K562 (cell line): ENCODE measurements around the gene TLCD1. TPM values are rescaled to one million over a fixed set of nuclear protein-coding genes. Genes with fewer than 3 reads are reported as not detected.

Experiments
- ATF1 ChIP-seq, 2 experiments: fragments of 450-650 bp in 1 of 2; IDR thresholded peaks; 2 replicates each; pipeline ENCODE4 v1.6.1; 2016; ENCODE audit warnings: missing compliant biosample characterization in 1 of 2, missing genetic modification characterization in 1 of 2
- COPS2 ChIP-seq: fragments of 450-650 bp; conservative IDR thresholded peaks from 2 replicates; pipeline ENCODE4 v1.6.1; 2016; ENCODE audit warnings: mild to moderate bottlenecking, moderate library complexity
- HMG20A ChIP-seq: fragments of 450-650 bp; formaldehyde crosslinking; conservative IDR thresholded peaks from 2 replicates; pipeline ENCODE4 v1.4.0; 2020; ENCODE audit warnings: mild to moderate bottlenecking, mixed read lengths
- KDM1A ChIP-seq, 2 experiments: fragments of 450-650 bp; IDR thresholded peaks; 2 replicates each; pipeline ENCODE4 v1.6.1; 2016; ENCODE audit warnings: mild to moderate bottlenecking in 2 of 2
- NELFE ChIP-seq: IDR thresholded peaks from 2 replicates; pipeline ENCODE4 v1.6.1; 2011; ENCODE audit warnings: mild to moderate bottlenecking; ENCODE audit not compliant: insufficient read depth, insufficient read length
- PML ChIP-seq: IDR thresholded peaks from 2 replicates; pipeline ENCODE4 v1.6.1; 2012; ENCODE audit warnings: low read length, inconsistent platforms
- RFX7 ChIP-seq: fragments of 250-450 bp; sonication (Bioruptor Pico); IDR thresholded peaks from 2 replicates; pipeline ENCODE4 v1.5.1; 2021; ENCODE audit warnings: mild to moderate bottlenecking
- ZNF143 ChIP-seq: sonication (generic); formaldehyde crosslinking; IDR thresholded peaks from 2 replicates; pipeline ENCODE4 v1.9.0; 2022; ENCODE audit warnings: mild to moderate bottlenecking, missing genetic modification reagents
- ZNF717 ChIP-seq: fragments of 250-450 bp; sonication (Bioruptor Pico); IDR thresholded peaks from 2 replicates; pipeline ENCODE4 v1.5.0; 2021
- polyA plus RNA-seq, 8 experiments: library from polyadenylated mRNA; depleted of rRNA in 4 of 8; stranded (reverse) in 5 of 8; unstranded in 3 of 8; fragments of >200 nt; fragmentation: Nextera tagmentation in 2 of 8; fragmentation: Illumina TruSeq in 1 of 8; extraction: Ambion mirVana in 2 of 8; extraction: Trizol in 1 of 8; gene quantifications; 2 replicates each; pipeline versions ENCODE4 v1.2.1 to v1.2.3, GENCODE V29; 2011 to 2014; ENCODE audit warnings: inconsistent platforms in 1 of 8, missing spikeins in 1 of 8
- total RNA-seq, 7 experiments: library from RNA; depleted of rRNA in 6 of 7; stranded (reverse); fragments of >200 nt in 6 of 7; fragmentation: Illumina TruSeq in 2 of 7; extraction: Trizol in 2 of 7; gene quantifications; 2 replicates each; pipeline versions ENCODE4 v1.2.1 to v1.2.3, GENCODE V29; 2011 to 2021; ENCODE audit warnings: low replicate concordance in 1 of 7
- TF ChIP-seq, protein P1 (sequence below): fragments of 250-450 bp; sonication (Bioruptor Pico); IDR thresholded peaks from 2 replicates; pipeline ENCODE4 v1.5.0; 2021; ENCODE audit warnings: mild to moderate bottlenecking, borderline replicate concordance
- TF ChIP-seq, protein P2 (sequence below): fragments of 450-650 bp; IDR thresholded peaks from 2 replicates; pipeline ENCODE4 v1.6.1; 2017; ENCODE audit warnings: antibody characterized with exemption, mild to moderate bottlenecking
- TF ChIP-seq, protein P3 (sequence below): IDR thresholded peaks from 3 replicates; pipeline ENCODE4 v1.6.1; 2011; ENCODE audit warnings: borderline replicate concordance, mild to moderate bottlenecking; ENCODE audit not compliant: insufficient read length, insufficient read depth
- TF ChIP-seq, protein P4 (sequence below): sonication (generic); formaldehyde crosslinking; IDR thresholded peaks from 2 replicates; pipeline ENCODE4 v1.8.1; 2023; ENCODE audit warnings: mild to moderate bottlenecking, missing genetic modification reagents
- TF ChIP-seq, protein P5 (sequence below): sonication (generic); formaldehyde crosslinking; IDR thresholded peaks from 2 replicates; pipeline ENCODE4 v1.8.0; 2022; ENCODE audit warnings: mild to moderate bottlenecking, missing genetic modification reagents

The TLCD1 gene
- total and polyA plus RNA-seq, 9 of the 15 experiments (the other 6 are each of a cell fraction or from before 2014, with no cell fraction given), result 6.8 to 37.7 (median 21.7) TPM

DNA sequence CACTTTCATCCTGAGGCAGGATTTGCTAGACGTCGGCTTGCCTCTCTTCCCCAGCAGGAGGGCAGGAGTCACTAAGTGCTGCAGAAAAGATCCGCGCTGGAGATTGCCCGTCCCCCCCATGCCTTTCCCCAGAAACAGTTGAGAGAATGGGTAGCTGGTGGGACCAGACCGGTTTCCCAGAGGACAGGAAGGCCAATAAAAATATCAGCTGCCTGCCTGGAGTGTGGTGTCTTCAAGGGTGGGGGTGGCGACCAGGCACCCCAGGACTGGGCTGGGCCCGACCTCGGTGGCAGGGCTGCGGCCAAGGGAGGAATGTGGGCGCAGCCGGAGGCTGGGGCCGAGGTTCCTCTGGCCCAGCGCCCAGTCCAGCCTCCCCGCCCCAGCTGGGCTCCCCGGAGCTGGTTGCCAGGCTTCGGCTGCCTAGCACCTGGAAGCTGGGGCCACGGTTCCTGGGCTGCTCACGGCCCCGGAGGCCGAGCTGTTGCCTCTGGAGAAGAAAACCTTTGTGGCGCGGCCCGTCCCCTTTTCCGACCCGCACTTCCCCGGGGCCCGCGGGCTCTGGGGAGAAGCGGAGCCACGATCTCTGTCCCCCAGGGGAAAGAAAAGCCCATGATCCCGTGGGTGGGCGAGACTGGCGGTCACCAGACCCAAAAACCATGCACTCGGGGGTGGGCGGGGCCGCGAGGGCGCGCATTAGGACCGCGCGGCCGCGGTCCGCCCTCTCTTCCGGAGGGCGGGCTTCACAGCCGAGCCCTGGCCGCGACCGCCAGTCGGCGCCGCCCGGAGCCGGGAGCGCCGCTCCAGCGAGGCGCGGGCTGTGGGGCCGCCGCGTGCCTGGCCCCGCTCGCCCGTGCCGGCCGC is 17.4 kb upstream of the TLCD1 start, which contains the start of gene TRAF4 (continued):
- TF ChIP-seq, protein P1, sequence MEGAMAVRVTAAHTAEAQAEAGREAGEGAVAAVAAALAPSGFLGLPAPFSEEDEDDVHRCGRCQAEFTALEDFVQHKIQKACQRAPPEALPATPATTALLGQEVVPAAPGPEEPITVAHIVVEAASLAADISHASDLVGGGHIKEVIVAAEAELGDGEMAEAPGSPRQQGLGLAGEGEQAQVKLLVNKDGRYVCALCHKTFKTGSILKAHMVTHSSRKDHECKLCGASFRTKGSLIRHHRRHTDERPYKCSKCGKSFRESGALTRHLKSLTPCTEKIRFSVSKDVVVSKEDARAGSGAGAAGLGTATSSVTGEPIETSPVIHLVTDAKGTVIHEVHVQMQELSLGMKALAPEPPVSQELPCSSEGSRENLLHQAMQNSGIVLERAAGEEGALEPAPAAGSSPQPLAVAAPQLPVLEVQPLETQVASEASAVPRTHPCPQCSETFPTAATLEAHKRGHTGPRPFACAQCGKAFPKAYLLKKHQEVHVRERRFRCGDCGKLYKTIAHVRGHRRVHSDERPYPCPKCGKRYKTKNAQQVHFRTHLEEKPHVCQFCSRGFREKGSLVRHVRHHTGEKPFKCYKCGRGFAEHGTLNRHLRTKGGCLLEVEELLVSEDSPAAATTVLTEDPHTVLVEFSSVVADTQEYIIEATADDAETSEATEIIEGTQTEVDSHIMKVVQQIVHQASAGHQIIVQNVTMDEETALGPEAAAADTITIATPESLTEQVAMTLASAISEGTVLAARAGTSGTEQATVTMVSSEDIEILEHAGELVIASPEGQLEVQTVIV, result no peak
- TF ChIP-seq COPS2 (no peak), PML (peak; percentile 42; the same call in 1 of the 2 replicates), ZNF143 (CRISPR knock-in tag) (no peak), RFX7 (CRISPR knock-in tag) (no peak), HMG20A (CRISPR knock-in tag) (no peak), ATF1 (CRISPR knock-in tag; IDR thresholded peaks at IDR 0.05) (no peak), ATF1 (tag; IDR thresholded peaks at IDR 0.05) (peak; percentile 62; the same call in 1 of the 2 replicates), KDM1A (IDR thresholded peaks at IDR 0.05) (peak in 1 of 2 experiments; percentile 16; a peak in 1 of 4 replicates), NELFE (no peak), ZNF717 (CRISPR knock-in tag) (peak; percentile 30; the same call in 1 of the 2 replicates)
- TF ChIP-seq, protein P2, sequence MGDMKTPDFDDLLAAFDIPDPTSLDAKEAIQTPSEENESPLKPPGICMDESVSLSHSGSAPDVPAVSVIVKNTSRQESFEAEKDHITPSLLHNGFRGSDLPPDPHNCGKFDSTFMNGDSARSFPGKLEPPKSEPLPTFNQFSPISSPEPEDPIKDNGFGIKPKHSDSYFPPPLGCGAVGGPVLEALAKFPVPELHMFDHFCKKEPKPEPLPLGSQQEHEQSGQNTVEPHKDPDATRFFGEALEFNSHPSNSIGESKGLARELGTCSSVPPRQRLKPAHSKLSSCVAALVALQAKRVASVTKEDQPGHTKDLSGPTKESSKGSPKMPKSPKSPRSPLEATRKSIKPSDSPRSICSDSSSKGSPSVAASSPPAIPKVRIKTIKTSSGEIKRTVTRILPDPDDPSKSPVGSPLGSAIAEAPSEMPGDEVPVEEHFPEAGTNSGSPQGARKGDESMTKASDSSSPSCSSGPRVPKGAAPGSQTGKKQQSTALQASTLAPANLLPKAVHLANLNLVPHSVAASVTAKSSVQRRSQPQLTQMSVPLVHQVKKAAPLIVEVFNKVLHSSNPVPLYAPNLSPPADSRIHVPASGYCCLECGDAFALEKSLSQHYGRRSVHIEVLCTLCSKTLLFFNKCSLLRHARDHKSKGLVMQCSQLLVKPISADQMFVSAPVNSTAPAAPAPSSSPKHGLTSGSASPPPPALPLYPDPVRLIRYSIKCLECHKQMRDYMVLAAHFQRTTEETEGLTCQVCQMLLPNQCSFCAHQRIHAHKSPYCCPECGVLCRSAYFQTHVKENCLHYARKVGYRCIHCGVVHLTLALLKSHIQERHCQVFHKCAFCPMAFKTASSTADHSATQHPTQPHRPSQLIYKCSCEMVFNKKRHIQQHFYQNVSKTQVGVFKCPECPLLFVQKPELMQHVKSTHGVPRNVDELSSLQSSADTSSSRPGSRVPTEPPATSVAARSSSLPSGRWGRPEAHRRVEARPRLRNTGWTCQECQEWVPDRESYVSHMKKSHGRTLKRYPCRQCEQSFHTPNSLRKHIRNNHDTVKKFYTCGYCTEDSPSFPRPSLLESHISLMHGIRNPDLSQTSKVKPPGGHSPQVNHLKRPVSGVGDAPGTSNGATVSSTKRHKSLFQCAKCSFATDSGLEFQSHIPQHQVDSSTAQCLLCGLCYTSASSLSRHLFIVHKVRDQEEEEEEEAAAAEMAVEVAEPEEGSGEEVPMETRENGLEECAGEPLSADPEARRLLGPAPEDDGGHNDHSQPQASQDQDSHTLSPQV, result peak; percentile 78; the same call in 1 of the 2 replicates
- TF ChIP-seq, protein P3, sequence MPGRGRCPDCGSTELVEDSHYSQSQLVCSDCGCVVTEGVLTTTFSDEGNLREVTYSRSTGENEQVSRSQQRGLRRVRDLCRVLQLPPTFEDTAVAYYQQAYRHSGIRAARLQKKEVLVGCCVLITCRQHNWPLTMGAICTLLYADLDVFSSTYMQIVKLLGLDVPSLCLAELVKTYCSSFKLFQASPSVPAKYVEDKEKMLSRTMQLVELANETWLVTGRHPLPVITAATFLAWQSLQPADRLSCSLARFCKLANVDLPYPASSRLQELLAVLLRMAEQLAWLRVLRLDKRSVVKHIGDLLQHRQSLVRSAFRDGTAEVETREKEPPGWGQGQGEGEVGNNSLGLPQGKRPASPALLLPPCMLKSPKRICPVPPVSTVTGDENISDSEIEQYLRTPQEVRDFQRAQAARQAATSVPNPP, result no peak
- TF ChIP-seq, protein P4, sequence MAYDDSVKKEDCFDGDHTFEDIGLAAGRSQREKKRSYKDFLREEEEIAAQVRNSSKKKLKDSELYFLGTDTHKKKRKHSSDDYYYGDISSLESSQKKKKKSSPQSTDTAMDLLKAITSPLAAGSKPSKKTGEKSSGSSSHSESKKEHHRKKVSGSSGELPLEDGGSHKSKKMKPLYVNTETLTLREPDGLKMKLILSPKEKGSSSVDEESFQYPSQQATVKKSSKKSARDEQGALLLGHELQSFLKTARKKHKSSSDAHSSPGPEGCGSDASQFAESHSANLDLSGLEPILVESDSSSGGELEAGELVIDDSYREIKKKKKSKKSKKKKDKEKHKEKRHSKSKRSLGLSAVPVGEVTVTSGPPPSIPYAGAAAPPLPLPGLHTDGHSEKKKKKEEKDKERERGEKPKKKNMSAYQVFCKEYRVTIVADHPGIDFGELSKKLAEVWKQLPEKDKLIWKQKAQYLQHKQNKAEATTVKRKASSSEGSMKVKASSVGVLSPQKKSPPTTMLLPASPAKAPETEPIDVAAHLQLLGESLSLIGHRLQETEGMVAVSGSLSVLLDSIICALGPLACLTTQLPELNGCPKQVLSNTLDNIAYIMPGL (CRISPR knock-in tag), result peak; percentile 97
- TF ChIP-seq, protein P5, sequence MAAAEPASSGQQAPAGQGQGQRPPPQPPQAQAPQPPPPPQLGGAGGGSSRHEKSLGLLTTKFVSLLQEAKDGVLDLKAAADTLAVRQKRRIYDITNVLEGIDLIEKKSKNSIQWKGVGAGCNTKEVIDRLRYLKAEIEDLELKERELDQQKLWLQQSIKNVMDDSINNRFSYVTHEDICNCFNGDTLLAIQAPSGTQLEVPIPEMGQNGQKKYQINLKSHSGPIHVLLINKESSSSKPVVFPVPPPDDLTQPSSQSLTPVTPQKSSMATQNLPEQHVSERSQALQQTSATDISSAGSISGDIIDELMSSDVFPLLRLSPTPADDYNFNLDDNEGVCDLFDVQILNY (CRISPR knock-in tag), result no peak; the same call in 1 of the 2 replicates
